Calu3 (cell line): Measurements from ENCODE around the gene CLDN25. TPM values are rescaled to one million over a fixed set of nuclear protein-coding genes. Genes with fewer than 3 reads are reported as not detected.

Source experiments
- BruUV-seq: library from RNA; stranded (reverse); fragments of 400-500 nt; replicated peaks from 2 replicates; lab custom pipeline; 2021; lab: Mats Ljungman, UMichigan
- CTCF ChIA-PET: fragments of 300-600 bp; sonication (Branson Sonifier 250); formaldehyde crosslinking; loops from one replicate; lab custom pipeline; 2022; ENCODE audit warnings: antibody characterized with exemption; lab: Charles Lee
- DNase-seq: peaks from one replicate; pipeline ENCODE4 v3.0.0; 2022
- H3K27ac Mint-ChIP-seq: one replicate; pipeline ENCODE4 v1.8.0; 2022; ENCODE audit warnings: mixed read lengths; ENCODE audit not compliant: unreplicated experiment
- H3K27me3 Mint-ChIP-seq: one replicate; pipeline ENCODE4 v1.8.0; 2022; ENCODE audit warnings: mixed read lengths; ENCODE audit not compliant: unreplicated experiment
- H3K36me3 Mint-ChIP-seq: one replicate; pipeline ENCODE4 v1.8.0; 2022; ENCODE audit warnings: mild to moderate bottlenecking, moderate library complexity, mixed read lengths; ENCODE audit not compliant: insufficient read depth, unreplicated experiment
- H3K4me1 Mint-ChIP-seq: one replicate; pipeline ENCODE4 v1.8.0; 2022; ENCODE audit warnings: mild to moderate bottlenecking, low read depth, mixed read lengths; ENCODE audit not compliant: unreplicated experiment
- H3K4me3 Mint-ChIP-seq: one replicate; pipeline ENCODE4 v1.8.0; 2022; ENCODE audit warnings: mild to moderate bottlenecking, low read depth, moderate library complexity, mixed read lengths; ENCODE audit not compliant: unreplicated experiment
- H3K9me3 Mint-ChIP-seq: one replicate; pipeline ENCODE4 v1.8.0; 2022; ENCODE audit warnings: low read depth, mixed read lengths; ENCODE audit not compliant: unreplicated experiment
- intact Hi-C: fragments of 100-400 bp; cut with micrococcal nuclease; formaldehyde crosslinking; loops from one replicate; pipeline ENCODE4 v1.10.0; 2022; ENCODE audit not compliant: unreplicated experiment
- total RNA-seq: library from RNA; stranded (reverse); gene quantifications from 2 replicates; pipeline ENCODE4 v1.2.3, GENCODE V29; 2022
- TF ChIP-seq, protein P1 (sequence below): fragments of 200-600 bp; IDR thresholded peaks from one replicate; pipeline ENCODE4 v1.8.0; 2022; ENCODE audit warnings: antibody characterized with exemption; ENCODE audit not compliant: unreplicated experiment

The CLDN25 gene
- total RNA-seq, 1 experiment from 2014 or later, result not detected

- DNase-seq, result no peak
- CTCF ChIA-PET, result interaction anchor here (0.7 kb wide), 3 partner anchors 14 to 1153 kb away, joined by 3 read pairs; no protein-coding TSS in a partner anchor
- intact Hi-C loops, result no loop called here
- Mint-ChIP-seq H3K4me3 (peak overlapping the region; percentile 97), H3K9me3 (no peaks in the 10 kb centered on the region), H3K27ac (peak overlapping the region; percentile 90), H3K27me3 (no peaks in the 10 kb centered on the region), H3K36me3 (peaks cover 29% of the 10 kb centered on the region), H3K4me1 (peaks cover 15% of the 10 kb centered on the region)
- BruUV-seq, result no TSS peak
- TF ChIP-seq, protein P1, sequence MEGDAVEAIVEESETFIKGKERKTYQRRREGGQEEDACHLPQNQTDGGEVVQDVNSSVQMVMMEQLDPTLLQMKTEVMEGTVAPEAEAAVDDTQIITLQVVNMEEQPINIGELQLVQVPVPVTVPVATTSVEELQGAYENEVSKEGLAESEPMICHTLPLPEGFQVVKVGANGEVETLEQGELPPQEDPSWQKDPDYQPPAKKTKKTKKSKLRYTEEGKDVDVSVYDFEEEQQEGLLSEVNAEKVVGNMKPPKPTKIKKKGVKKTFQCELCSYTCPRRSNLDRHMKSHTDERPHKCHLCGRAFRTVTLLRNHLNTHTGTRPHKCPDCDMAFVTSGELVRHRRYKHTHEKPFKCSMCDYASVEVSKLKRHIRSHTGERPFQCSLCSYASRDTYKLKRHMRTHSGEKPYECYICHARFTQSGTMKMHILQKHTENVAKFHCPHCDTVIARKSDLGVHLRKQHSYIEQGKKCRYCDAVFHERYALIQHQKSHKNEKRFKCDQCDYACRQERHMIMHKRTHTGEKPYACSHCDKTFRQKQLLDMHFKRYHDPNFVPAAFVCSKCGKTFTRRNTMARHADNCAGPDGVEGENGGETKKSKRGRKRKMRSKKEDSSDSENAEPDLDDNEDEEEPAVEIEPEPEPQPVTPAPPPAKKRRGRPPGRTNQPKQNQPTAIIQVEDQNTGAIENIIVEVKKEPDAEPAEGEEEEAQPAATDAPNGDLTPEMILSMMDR, result no peak
Measured at GRCh38 chr11:113773092-113773415, 6.5 kb upstream of the CLDN25 start.

DNA sequence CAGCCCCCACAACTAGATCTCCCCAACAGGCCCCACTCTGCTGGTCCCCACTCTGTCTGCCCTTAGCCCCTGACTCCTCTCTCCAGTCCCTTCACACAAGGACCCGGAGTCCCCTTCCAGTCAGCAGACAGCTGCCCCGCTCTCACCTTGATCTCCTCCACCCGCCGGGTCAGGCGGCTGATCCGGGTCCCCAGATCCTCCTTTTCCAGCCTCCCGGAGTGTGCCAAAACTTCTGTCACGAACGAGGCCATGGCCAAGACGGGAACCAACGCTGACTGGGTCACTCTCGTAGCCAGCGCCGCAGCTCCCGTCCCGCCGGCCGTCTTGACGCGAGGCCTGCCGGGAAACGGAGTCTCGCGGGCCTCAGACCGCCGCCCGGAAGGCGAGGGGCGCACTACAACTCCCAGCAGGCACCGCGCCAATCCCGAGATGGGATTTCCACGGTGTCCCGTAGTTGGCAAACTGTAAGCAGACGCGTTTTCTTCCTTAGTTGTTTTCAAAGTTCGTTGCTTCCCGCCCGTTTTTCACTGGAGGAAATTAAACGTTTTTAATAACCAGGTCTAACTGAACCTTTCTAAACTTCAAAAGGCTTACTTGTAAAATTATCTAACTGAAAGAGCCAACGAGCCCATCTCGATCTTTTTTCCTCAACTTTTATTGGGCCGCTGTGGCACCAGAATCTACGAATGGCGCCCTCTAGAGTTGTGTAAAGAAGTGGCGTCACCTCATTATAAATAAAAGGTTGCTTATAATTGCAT is 6.0 kb upstream of the CLDN25 start, which contains the start of gene ZW10:
ZW10 (minus strand) TSS at position 277 of the 758 bp plus-strand sequence; CDS start at position 251, 26 bp downstream.
- Mint-ChIP-seq H3K36me3 (peaks cover 29% of the 10 kb centered on the region), H3K4me1 (peaks cover 17% of the 10 kb centered on the region), H3K27ac (peak within 1 kb of the TSS; percentile 90), H3K9me3 (no peaks in the 10 kb centered on the region), H3K27me3 (no peaks in the 10 kb centered on the region), H3K4me3 (peak within 1 kb of the TSS; percentile 97)
- BruUV-seq, result no TSS peak
- DNase-seq, result peak; percentile 93
- TF ChIP-seq, protein P1, result peak; percentile 63
- CTCF ChIA-PET, result interaction anchor here (0.7 kb wide), 3 partner anchors 15 to 1153 kb away, joined by 3 read pairs; no protein-coding TSS in a partner anchor
- intact Hi-C loops, result no loop called here

DNA sequence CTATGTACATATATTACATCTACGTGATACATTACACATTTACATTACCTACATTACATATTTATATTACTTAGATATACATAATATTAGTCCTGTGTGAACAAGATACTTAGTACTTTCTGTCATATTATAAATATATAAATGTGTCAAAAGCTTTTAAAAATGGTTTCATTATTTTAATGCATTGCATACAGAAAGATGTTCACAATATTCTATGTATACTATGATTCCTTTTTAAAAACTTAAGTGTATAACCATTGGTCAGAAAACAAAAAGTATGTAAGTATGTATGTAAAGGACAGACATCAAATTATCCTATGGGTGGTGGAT is 5.5 kb upstream of the CLDN25 start:
- no TSS peak for BruUV-seq
- Mint-ChIP-seq H3K4me3 (peak overlapping the region; percentile 97), H3K27ac (peak overlapping the region; percentile 90), H3K4me1 (peaks cover 17% of the 10 kb centered on the region), H3K9me3 (no peaks in the 10 kb centered on the region), H3K27me3 (no peaks in the 10 kb centered on the region), H3K36me3 (peaks cover 29% of the 10 kb centered on the region)
- CTCF ChIA-PET, result no interaction called here
- DNase-seq, result no peak
- TF ChIP-seq, protein P1, result no peak
- intact Hi-C loops, result no loop called here

GRCh38 chr11:113778111-113778910 is 1.3 kb upstream of the CLDN25 start:
- intact Hi-C loops, result no loop called here
- no peaks in the 10 kb centered on the region for H3K9me3 Mint-ChIP-seq

More at GRCh38 chr11:113778111-113778910, 1.3 kb upstream of the CLDN25 start:
- Mint-ChIP-seq H3K36me3 (peaks cover 9% of the 10 kb centered on the region), H3K4me1 (peaks cover 9% of the 10 kb centered on the region), H3K4me3 (peak overlapping the region; percentile 68), H3K27me3 (no peaks in the 10 kb centered on the region), H3K27ac (peak overlapping the region; percentile 75)
- TF ChIP-seq, protein P1, result no peak
- DNase-seq, result peak; percentile 36
- CTCF ChIA-PET, result interaction anchor here (0.8 to 0.9 kb wide), 2 partner anchors 9 to 18 kb away, joined by 3 read pairs; no protein-coding TSS in a partner anchor
- TSS peak; percentile 44 for BruUV-seq
